Psoas muscle (tissue), 8 donors: ENCODE measurements around the gene CELF4. TPM values are rescaled to one million over a fixed set of nuclear protein-coding genes. Genes with fewer than 3 reads are reported as not detected.

ENCODE experiments used
- ATAC-seq, 4 donors: fragments of 200-7000 bp; cut with Tn5 transposase; one replicate each; pipeline ENCODE4 v1.9.1; 2020; ENCODE audit warnings: moderate library complexity in 3 of 4, mild to moderate bottlenecking in 2 of 4
- DNase-seq, 2 donors: peaks; one replicate each; pipeline ENCODE4 v3.0.0-alpha.2; 2020
- H3K27ac ChIP-seq: fragments of 200-600 bp; one replicate; pipeline ENCODE4 v1.8.0; 2022
- H3K27me3 ChIP-seq, 3 donors: fragments of 200-600 bp in 1 of 3; one replicate each; pipeline versions ENCODE4 v1.6.1 to v1.8.0; 2013 to 2022; ENCODE audit warnings: low read length in 2 of 3, mild to moderate bottlenecking in 2 of 3, moderate library complexity in 1 of 3; ENCODE audit not compliant: insufficient read depth in 3 of 3
- H3K36me3 ChIP-seq, 2 donors: fragments of 200-600 bp in 1 of 2; one replicate each; pipeline versions ENCODE4 v1.6.1 to v1.8.0; 2013 to 2022; ENCODE audit warnings: low read depth in 1 of 2, mild to moderate bottlenecking in 1 of 2, moderate library complexity in 1 of 2; ENCODE audit not compliant: insufficient read depth in 1 of 2
- H3K4me1 ChIP-seq: fragments of 200-600 bp; one replicate; pipeline ENCODE4 v1.8.0; 2022
- H3K4me3 ChIP-seq: fragments of 200-600 bp; one replicate; pipeline ENCODE4 v1.8.0; 2022; ENCODE audit warnings: mild to moderate bottlenecking
- H3K9me3 ChIP-seq: fragments of 200-600 bp; one replicate; pipeline ENCODE4 v1.8.0; 2022
- WGBS, 3 donors: extraction: QIAGEN DNeasy Blood & Tissue Kit; methylation state at CpG; one replicate each; pipeline versions ENCODE4 v1.1.6 to v1.1.7; 2013; 5-methylcytosine and 5-hydroxymethylcytosine counted together
- intact Hi-C, 2 donors: fragments of 100-400 bp; cut with DNase I; formaldehyde crosslinking; loops; one replicate each; pipeline versions ENCODE4 v1.11.0 to v1.14.2; 2022
- polyA plus RNA-seq, 3 donors: library from polyadenylated mRNA; stranded (reverse); fragments of 200-250 nt; gene quantifications; one replicate each; pipeline ENCODE4 v1.2.3, GENCODE V29; 2013
- total RNA-seq, 4 donors: library from RNA; stranded (reverse); fragmentation: NEBNext Ultra II Directional in 2 of 4; extraction: Animal tissue kit (Norgen Biotek cat#: 25700) in 2 of 4; gene quantifications; one replicate each; pipeline versions ENCODE4 v1.2.1 to v1.2.4, GENCODE V29; 2021 to 2023
- TF ChIP-seq, protein P1 (sequence below): fragments of 200-600 bp; IDR thresholded peaks from one replicate; pipeline ENCODE4 v1.8.0; 2022; ENCODE audit warnings: antibody characterized with exemption
- donor health status: healthy with polysubstance abuse.
- donor health status: DM: no; HTN: no; CAD: no; lungs with moderate emphysema.
- donor health status: Bipolar disorder and iron deficiency.
- donor health status: healthy.
- donor health status: DM: yes; HTN: yes; CAD: no.
- donor health status: DM: no; HTN: no; CAD: no.
- donor health status: DM: no; HTN: no; CAD: no.
- donor health status: DM: yes; HTN: yes; CAD: no.

Gene CELF4
- total and polyA plus RNA-seq, 7 donors, result 0.17 to 0.28 (median 0.17) TPM; not detected in 3

DNA sequence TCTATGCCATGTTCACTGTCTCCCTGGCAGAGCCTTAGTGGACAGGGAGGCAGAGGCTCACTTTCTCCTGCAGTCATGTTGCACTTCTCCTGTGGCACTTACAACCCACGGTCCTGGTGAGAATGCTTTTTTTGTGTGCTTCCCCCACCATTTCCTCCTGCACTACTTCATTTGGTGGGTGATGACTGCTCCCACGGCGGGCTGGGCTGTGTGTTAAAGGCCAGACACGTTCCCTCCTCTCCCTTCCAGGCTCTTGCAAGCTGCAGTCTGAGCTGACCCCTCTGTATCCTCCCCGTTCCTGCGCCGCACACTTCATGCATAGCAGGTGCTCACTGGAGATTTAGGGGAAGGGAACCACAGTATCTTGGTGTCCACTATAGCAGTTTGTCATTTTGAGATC lies 170.5 kb downstream of the CELF4 start:
- intact Hi-C loops, result no loop called here

DNA sequence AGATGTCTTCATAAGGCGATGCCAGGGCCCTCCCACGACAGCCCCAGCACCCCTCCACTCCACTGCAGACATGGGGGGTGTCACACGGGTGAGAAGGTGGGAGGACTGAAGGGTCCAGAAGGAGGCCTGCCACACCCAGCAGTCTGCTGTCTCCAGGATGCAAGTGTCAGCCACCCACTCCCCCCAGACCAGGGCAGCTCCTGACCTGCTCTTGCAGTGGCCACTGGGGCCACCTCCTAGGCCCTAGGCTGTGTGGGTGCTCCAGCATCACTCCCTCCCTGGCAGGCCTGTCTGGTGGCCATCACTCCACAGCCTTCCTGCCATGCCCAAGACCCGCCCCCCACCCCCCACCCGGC lies 171.0 kb downstream of the CELF4 start:
- Histone ChIP-seq H3K27me3 (peaks cover 0 to 28% (median 1%) of the 10 kb centered on the region in 3 donors), H3K27ac (no peak overlapping the region), H3K4me3 (peak overlapping the region; percentile 59), H3K9me3 (no peaks in the 10 kb centered on the region), H3K36me3 (no peaks in the 10 kb centered on the region), H3K4me1 (no peaks in the 10 kb centered on the region)
- TF ChIP-seq, protein P1, sequence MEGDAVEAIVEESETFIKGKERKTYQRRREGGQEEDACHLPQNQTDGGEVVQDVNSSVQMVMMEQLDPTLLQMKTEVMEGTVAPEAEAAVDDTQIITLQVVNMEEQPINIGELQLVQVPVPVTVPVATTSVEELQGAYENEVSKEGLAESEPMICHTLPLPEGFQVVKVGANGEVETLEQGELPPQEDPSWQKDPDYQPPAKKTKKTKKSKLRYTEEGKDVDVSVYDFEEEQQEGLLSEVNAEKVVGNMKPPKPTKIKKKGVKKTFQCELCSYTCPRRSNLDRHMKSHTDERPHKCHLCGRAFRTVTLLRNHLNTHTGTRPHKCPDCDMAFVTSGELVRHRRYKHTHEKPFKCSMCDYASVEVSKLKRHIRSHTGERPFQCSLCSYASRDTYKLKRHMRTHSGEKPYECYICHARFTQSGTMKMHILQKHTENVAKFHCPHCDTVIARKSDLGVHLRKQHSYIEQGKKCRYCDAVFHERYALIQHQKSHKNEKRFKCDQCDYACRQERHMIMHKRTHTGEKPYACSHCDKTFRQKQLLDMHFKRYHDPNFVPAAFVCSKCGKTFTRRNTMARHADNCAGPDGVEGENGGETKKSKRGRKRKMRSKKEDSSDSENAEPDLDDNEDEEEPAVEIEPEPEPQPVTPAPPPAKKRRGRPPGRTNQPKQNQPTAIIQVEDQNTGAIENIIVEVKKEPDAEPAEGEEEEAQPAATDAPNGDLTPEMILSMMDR, result no peak
- 52 to 54% (median 52%) methylated on average over 5 of the region's 5 CpGs for WGBS, 3 donors
- ATAC-seq, result peak in 1 of 4 donors; percentile 18
- intact Hi-C loops, result no loop called here
- DNase-seq, result no peak

More for the DNA sequence above, 170.5 kb downstream of the CELF4 start:
- peaks cover 0 to 27% (median 1%) of the 10 kb centered on the region in 3 donors for H3K27me3 ChIP-seq
- WGBS, 3 donors, result 82 to 93% (median 84%) methylated on average over 7 of the region's 7 CpGs
- H3K36me3 ChIP-seq, result no peaks in the 10 kb centered on the region
- H3K27ac ChIP-seq, result no peak overlapping the region
- TF ChIP-seq, protein P1, result no peak
- DNase-seq (no peak), ATAC-seq (no peak)
- H3K4me3 ChIP-seq, result no peak overlapping the region
- no peaks in the 10 kb centered on the region for H3K4me1 ChIP-seq
- H3K9me3 ChIP-seq, result no peaks in the 10 kb centered on the region

DNA sequence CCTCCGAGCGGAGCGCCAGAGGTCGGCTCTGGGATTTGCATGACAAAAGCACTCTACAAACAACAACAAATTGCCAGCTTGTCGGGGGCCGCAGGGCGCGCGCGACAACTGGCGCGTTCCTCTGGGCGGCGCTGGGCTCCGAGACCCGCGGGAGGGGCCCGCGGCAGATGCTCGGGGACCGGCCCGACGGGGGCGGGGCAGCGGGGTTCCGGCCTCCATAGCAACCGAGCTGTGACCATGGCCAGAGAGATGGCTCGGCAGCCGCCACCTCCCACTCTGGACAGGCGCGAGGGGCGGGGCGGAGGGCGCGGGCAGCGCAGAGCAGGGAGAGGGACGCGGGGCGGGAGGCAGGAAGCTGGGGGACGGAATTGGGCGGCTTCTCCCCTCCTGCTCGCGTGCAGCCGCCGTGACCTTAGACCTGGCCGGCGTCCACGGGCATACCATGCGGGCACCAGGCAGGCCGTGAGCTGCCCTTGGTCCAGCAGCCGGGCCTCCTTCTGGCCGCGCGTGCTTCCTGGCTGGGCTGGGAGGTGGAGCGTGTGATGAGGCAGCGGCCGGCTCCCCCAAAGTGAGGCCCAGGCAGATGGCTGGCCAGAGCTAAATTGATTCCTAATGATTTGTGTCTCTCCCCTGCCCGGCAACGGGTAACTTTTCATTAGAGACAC lies 171.5 kb downstream of the CELF4 start:
- Histone ChIP-seq H3K27ac (no peak overlapping the region), H3K27me3 (peaks cover 0 to 28% (median 3%) of the 10 kb centered on the region in 3 donors), H3K4me1 (no peaks in the 10 kb centered on the region), H3K36me3 (no peaks in the 10 kb centered on the region), H3K9me3 (no peaks in the 10 kb centered on the region), H3K4me3 (peak overlapping the region; percentile 59)
- DNase-seq, result peak; percentile 72 to 80
- intact Hi-C loops, result no loop called here
- TF ChIP-seq, protein P1, result no peak
- WGBS, 3 donors, result 1 to 2% (median 1%) methylated on average over 46 to 59 of the region's 59 CpGs
- peak; percentile 68 to 79 (median 72) for ATAC-seq

DNA sequence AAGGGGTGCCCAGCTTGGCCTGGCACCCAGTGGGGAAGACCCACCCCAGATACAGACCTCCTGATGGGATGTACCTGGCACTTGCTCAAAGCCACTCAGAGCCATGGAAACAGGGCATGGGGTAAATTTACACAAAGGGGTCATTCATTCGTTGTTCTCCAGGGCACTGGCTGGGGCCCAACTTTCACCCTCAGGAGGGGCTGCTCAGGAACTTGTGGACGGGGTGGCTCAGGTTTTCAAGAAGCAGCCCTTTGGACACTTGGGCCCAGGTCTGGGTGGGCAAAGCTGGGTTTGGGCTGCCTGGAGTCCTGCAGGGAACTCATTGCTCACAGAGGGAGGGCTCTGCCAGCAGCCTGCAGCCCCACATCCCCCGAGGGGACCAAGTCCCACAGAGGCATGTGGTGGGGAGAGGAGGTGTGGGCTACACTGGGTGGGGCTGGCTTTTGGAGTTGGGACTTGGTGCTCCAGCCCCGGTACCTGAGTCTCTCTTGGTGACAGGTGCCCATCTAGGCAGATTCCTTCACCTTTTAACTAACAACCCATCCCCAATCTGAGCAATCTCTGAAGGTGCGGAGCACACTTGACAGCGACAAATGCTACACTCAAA lies 172.3 kb downstream of the CELF4 start:
- WGBS, 3 donors, result 21 to 32% (median 30%) methylated on average over 5 to 6 of the region's 6 CpGs
- no peaks in the 10 kb centered on the region for H3K36me3 ChIP-seq
- H3K9me3 ChIP-seq, result no peaks in the 10 kb centered on the region
- TF ChIP-seq, protein P1, result no peak
- H3K27me3 ChIP-seq, result peaks cover 0 to 28% (median 7%) of the 10 kb centered on the region in 3 donors
- intact Hi-C loops, result no loop called here
- DNase-seq, result no peak
- no peak overlapping the region for H3K27ac ChIP-seq
- ATAC-seq, result no peak
- H3K4me3 ChIP-seq, result peak overlapping the region; percentile 59
- H3K4me1 ChIP-seq, result no peaks in the 10 kb centered on the region
